ENCODE measurements around the gene HOXC6. TPM values are rescaled to one million over a fixed set of nuclear protein-coding genes. Genes with fewer than 3 reads are reported as not detected.

HOXC6 gene
- total and polyA plus RNA-seq, 9 of the 15 experiments (the other 6 are each of a cell fraction or from before 2014, with no cell fraction given): 0.06 to 4.0 (median 1.4) TPM

DNA sequence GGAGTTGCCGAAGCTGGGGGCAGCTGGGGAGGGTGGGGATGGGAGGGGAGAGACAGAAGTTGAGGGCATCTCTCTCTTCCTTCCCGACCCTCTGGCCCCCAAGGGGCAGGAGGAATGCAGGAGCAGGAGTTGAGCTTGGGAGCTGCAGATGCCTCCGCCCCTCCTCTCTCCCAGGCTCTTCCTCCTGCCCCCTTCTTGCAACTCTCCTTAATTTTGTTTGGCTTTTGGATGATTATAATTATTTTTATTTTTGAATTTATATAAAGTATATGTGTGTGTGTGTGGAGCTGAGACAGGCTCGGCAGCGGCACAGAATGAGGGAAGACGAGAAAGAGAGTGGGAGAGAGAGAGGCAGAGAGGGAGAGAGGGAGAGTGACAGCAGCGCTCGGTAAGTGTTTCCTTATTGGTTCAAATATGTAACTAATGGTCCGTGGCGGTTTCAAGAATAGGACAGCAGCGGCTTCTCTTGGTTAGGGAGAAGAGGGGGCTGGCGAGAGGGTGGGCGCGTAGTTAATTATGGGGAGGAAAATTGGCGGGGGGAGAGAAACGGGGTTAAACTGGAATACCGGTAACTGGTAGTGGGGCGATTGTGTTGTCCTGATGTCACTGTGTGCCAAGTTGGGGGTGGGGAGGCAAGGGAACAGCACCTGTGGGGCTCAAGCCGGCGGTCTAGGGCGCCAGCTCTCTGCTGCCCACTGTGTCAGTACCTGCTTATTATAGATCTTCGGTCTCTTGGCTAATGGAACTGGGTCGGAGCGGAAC lies 11.0 kb upstream of the HOXC6 start (continued):
- TF ChIP-seq, protein P1, sequence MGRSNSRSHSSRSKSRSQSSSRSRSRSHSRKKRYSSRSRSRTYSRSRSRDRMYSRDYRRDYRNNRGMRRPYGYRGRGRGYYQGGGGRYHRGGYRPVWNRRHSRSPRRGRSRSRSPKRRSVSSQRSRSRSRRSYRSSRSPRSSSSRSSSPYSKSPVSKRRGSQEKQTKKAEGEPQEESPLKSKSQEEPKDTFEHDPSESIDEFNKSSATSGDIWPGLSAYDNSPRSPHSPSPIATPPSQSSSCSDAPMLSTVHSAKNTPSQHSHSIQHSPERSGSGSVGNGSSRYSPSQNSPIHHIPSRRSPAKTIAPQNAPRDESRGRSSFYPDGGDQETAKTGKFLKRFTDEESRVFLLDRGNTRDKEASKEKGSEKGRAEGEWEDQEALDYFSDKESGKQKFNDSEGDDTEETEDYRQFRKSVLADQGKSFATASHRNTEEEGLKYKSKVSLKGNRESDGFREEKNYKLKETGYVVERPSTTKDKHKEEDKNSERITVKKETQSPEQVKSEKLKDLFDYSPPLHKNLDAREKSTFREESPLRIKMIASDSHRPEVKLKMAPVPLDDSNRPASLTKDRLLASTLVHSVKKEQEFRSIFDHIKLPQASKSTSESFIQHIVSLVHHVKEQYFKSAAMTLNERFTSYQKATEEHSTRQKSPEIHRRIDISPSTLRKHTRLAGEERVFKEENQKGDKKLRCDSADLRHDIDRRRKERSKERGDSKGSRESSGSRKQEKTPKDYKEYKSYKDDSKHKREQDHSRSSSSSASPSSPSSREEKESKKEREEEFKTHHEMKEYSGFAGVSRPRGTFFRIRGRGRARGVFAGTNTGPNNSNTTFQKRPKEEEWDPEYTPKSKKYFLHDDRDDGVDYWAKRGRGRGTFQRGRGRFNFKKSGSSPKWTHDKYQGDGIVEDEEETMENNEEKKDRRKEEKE (IDR thresholded peaks at IDR 0.05; ENCODE audit: borderline replicate concordance in 1 of 2, control insufficient read depth in 1 of 2, low read depth in 2 of 2, low read length in 1 of 2): no peak
- TF ChIP-seq ETV1 (tag; conservative IDR thresholded peaks at IDR 0.05; ENCODE audit: low read depth) (no peak), PML (IDR thresholded peaks at IDR 0.05; ENCODE audit: low read length) (no peak), ZNF165 (CRISPR knock-in tag; IDR thresholded peaks at IDR 0.05; ENCODE audit: borderline replicate concordance) (no peak), HDAC1 (IDR thresholded peaks at IDR 0.05) (0 out of 4 replicates have a peak, but pooled peaks of 1 of the 2 experiments have one; percentile 36), FOXA3 (CRISPR knock-in tag; conservative IDR thresholded peaks at IDR 0.05 in 1 of 2, IDR thresholded peaks at IDR 0.05 in 1 of 2) (no peak), HNRNPLL (IDR thresholded peaks at IDR 0.05; ENCODE audit: low read depth, low read length, poor library complexity, severe bottlenecking) (peak; percentile 23), MTA1 (IDR thresholded peaks at IDR 0.05; ENCODE audit: borderline replicate concordance) (peak; percentile 57), ATF7 (IDR thresholded peaks at IDR 0.05) (no peak), ZC3H11A (IDR thresholded peaks at IDR 0.05; ENCODE audit: low read depth, low read length) (no peak), TCF7L2 (IDR thresholded peaks at IDR 0.05; ENCODE audit: low read depth, low read length) (no peak), RUNX1 (IDR thresholded peaks at IDR 0.05; ENCODE audit: low read depth) (no peak), BCOR (IDR thresholded peaks at IDR 0.05) (no peak), U2AF2 (optimal IDR thresholded peaks at IDR 0.05; ENCODE audit: low read depth, low read length) (no peak), CSDE1 (IDR thresholded peaks at IDR 0.05) (no peak)
- TF ChIP-seq, protein P2, sequence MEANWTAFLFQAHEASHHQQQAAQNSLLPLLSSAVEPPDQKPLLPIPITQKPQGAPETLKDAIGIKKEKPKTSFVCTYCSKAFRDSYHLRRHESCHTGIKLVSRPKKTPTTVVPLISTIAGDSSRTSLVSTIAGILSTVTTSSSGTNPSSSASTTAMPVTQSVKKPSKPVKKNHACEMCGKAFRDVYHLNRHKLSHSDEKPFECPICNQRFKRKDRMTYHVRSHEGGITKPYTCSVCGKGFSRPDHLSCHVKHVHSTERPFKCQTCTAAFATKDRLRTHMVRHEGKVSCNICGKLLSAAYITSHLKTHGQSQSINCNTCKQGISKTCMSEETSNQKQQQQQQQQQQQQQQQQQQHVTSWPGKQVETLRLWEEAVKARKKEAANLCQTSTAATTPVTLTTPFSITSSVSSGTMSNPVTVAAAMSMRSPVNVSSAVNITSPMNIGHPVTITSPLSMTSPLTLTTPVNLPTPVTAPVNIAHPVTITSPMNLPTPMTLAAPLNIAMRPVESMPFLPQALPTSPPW (CRISPR knock-in tag; IDR thresholded peaks at IDR 0.05): no peak
- TF ChIP-seq, protein P3, sequence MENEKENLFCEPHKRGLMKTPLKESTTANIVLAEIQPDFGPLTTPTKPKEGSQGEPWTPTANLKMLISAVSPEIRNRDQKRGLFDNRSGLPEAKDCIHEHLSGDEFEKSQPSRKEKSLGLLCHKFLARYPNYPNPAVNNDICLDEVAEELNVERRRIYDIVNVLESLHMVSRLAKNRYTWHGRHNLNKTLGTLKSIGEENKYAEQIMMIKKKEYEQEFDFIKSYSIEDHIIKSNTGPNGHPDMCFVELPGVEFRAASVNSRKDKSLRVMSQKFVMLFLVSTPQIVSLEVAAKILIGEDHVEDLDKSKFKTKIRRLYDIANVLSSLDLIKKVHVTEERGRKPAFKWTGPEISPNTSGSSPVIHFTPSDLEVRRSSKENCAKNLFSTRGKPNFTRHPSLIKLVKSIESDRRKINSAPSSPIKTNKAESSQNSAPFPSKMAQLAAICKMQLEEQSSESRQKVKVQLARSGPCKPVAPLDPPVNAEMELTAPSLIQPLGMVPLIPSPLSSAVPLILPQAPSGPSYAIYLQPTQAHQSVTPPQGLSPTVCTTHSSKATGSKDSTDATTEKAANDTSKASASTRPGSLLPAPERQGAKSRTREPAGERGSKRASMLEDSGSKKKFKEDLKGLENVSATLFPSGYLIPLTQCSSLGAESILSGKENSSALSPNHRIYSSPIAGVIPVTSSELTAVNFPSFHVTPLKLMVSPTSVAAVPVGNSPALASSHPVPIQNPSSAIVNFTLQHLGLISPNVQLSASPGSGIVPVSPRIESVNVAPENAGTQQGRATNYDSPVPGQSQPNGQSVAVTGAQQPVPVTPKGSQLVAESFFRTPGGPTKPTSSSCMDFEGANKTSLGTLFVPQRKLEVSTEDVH (IDR thresholded peaks at IDR 0.05; ENCODE audit: low read depth, partially characterized antibody): no peak
- TF ChIP-seq, protein P4, sequence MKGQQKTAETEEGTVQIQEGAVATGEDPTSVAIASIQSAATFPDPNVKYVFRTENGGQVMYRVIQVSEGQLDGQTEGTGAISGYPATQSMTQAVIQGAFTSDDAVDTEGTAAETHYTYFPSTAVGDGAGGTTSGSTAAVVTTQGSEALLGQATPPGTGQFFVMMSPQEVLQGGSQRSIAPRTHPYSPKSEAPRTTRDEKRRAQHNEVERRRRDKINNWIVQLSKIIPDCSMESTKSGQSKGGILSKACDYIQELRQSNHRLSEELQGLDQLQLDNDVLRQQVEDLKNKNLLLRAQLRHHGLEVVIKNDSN (CRISPR knock-in tag; IDR thresholded peaks at IDR 0.05): no peak
